Ishikawa (cell line): ENCODE data around the gene C7.

Experiments
- CEBPB ChIP-seq: IDR thresholded peaks from 2 replicates; pipeline ENCODE4 v1.6.1; 2012
- CREB1 ChIP-seq: IDR thresholded peaks from 2 replicates; pipeline ENCODE4 v1.6.1; 2012; ENCODE audit warnings: low read depth
- EGR1 ChIP-seq: IDR thresholded peaks from 2 replicates; pipeline ENCODE4 v1.6.1; 2012
- EP300 ChIP-seq: IDR thresholded peaks from 2 replicates; pipeline ENCODE4 v1.6.1; 2012; ENCODE audit warnings: borderline replicate concordance
- FOXM1 ChIP-seq: IDR thresholded peaks from 2 replicates; pipeline ENCODE4 v1.6.1; 2012; ENCODE audit warnings: low read depth, borderline replicate concordance
- MAX ChIP-seq: IDR thresholded peaks from 2 replicates; pipeline ENCODE4 v1.6.1; 2012
- NFIC ChIP-seq: IDR thresholded peaks from 2 replicates; pipeline ENCODE4 v1.6.1; 2012
- RAD21 ChIP-seq: IDR thresholded peaks from 2 replicates; pipeline ENCODE4 v1.6.1; 2012; ENCODE audit warnings: low read depth
- REST ChIP-seq: IDR thresholded peaks from 2 replicates; pipeline ENCODE4 v1.6.1; 2012; ENCODE audit warnings: low read depth, mild to moderate bottlenecking
- TAF1 ChIP-seq: IDR thresholded peaks from 2 replicates; pipeline ENCODE4 v1.6.1; 2012; ENCODE audit warnings: low read depth, mild to moderate bottlenecking
- TCF12 ChIP-seq: IDR thresholded peaks from 2 replicates; pipeline ENCODE4 v1.6.1; 2012; ENCODE audit warnings: low read depth
- TEAD4 ChIP-seq: IDR thresholded peaks from 2 replicates; pipeline ENCODE4 v1.6.1; 2012
- USF1 ChIP-seq: IDR thresholded peaks from 2 replicates; pipeline ENCODE4 v1.6.1; 2012
- YY1 ChIP-seq: IDR thresholded peaks from 2 replicates; pipeline ENCODE4 v1.6.1; 2012; ENCODE audit warnings: low read depth
- ZBTB7A ChIP-seq: IDR thresholded peaks from 2 replicates; pipeline ENCODE4 v1.6.1; 2012; ENCODE audit warnings: low read depth

The C7 gene

GRCh38 chr5:40991981-40992559 is 82.8 kb downstream of the C7 start:
- TF ChIP-seq TAF1, result no peak
- no peak for TF ChIP-seq TCF12
- TF ChIP-seq YY1, result no peak
- no peak for TF ChIP-seq EGR1
- no peak for TF ChIP-seq MAX
- no peak for TF ChIP-seq CEBPB

GRCh38 chr5:40995801-40996586 is 86.7 kb downstream of the C7 start:
- TF ChIP-seq EP300 (no peak), TAF1 (no peak)

GRCh38 chr5:40999142-40999541 is 89.8 kb downstream of the C7 start:
- TF ChIP-seq USF1 (no peak), NFIC (no peak), ZBTB7A (no peak), TEAD4 (no peak), CEBPB (no peak), FOXM1 (no peak), EP300 (no peak), REST (no peak), TCF12 (no peak), YY1 (no peak), RAD21 (no peak), EGR1 (no peak), CREB1 (no peak), MAX (no peak)

- TF ChIP-seq FOXM1, result no peak
- no peak for TF ChIP-seq TEAD4
- TF ChIP-seq RAD21, result no peak
- TF ChIP-seq CREB1, result no peak
- TF ChIP-seq USF1, result no peak
These were observed 90.7 kb downstream of the C7 start for GRCh38 chr5:40999966-41000365.

GRCh38 chr5:41003670-41004376 is 94.5 kb downstream of the C7 start:
- TF ChIP-seq EP300 (no peak), TAF1 (no peak), EGR1 (no peak), FOXM1 (no peak), TCF12 (no peak), MAX (no peak), RAD21 (no peak), YY1 (no peak), REST (no peak), CEBPB (no peak), TEAD4 (no peak), CREB1 (no peak), NFIC (no peak), ZBTB7A (no peak), USF1 (no peak)
